Stomach (tissue), 9 donors: Measurements from ENCODE around the gene TNNT1. TPM values are rescaled to one million over a fixed set of nuclear protein-coding genes. Genes with fewer than 3 reads are reported as not detected.
"Not testable (repeated sequence)": the region's sequence is repeated elsewhere in the genome, so short reads cannot be mapped to it uniquely, and the experiment has no call there.

Source experiments
- DNase-seq, 2 donors: peaks; one replicate each; pipeline versions ENCODE4 v3.0.0 to v3.0.0-alpha.2; 2013 to 2019
- H3K27ac ChIP-seq, 5 donors: fragments of 200-600 bp in 4 of 5; sonication (generic) in 4 of 5; one replicate each; pipeline ENCODE4 v1.5.1; 2013 to 2019; ENCODE audit warnings: mild to moderate bottlenecking in 1 of 5, moderate library complexity in 1 of 5
- H3K27me3 ChIP-seq, 3 donors: fragments of 200-600 bp; sonication (generic); one replicate each; pipeline ENCODE4 v1.5.1; 2017 to 2019; ENCODE audit warnings: mixed run types in 1 of 3
- H3K36me3 ChIP-seq, 4 donors: fragments of 200-600 bp; sonication (generic); 1 replicate in 3 of 4; 2 replicates in 1 of 4; pipeline ENCODE4 v1.5.1; 2016 to 2019
- H3K4me1 ChIP-seq, 4 donors: fragments of 200-600 bp; sonication (generic); one replicate each; pipeline ENCODE4 v1.5.1; 2016 to 2019
- H3K4me3 ChIP-seq, 4 donors: fragments of 200-600 bp; sonication (generic) in 3 of 4; one replicate each; pipeline ENCODE4 v1.5.1; 2016 to 2019; ENCODE audit warnings: mild to moderate bottlenecking in 1 of 4
- H3K9me3 ChIP-seq, 4 donors: fragments of 200-600 bp; sonication (generic); one replicate each; pipeline ENCODE4 v1.5.1; 2016 to 2019
- EP300 ChIP-seq: sonication (generic); formaldehyde crosslinking; IDR thresholded peaks from one replicate; pipeline ENCODE4 v1.6.1; 2017; ENCODE audit warnings: antibody characterized with exemption
- POLR2A ChIP-seq, 4 donors: fragments of 450-650 bp; IDR thresholded peaks; one replicate each; pipeline ENCODE4 v1.6.1; 2016; ENCODE audit warnings: antibody characterized with exemption in 4 of 4, control low read depth in 2 of 4, mild to moderate bottlenecking in 1 of 4, moderate library complexity in 1 of 4
- POLR2AphosphoS5 ChIP-seq, 3 donors: sonication (generic); formaldehyde crosslinking; IDR thresholded peaks; one replicate each; pipeline ENCODE4 v1.6.1; 2016; ENCODE audit warnings: antibody characterized with exemption in 3 of 3
- WGBS, 5 donors: extraction: QIAGEN DNeasy Blood & Tissue Kit in 3 of 5; methylation state at CpG; one replicate each; pipeline versions ENCODE4 v1.1.5 to v1.1.7; 2013 to 2018; 5-methylcytosine and 5-hydroxymethylcytosine counted together
- intact Hi-C: fragments of 100-400 bp; cut with DNase I; formaldehyde crosslinking; loops from one replicate; pipeline ENCODE4 v1.15.1; 2023; ENCODE audit warnings: low total_unique reads
- polyA plus RNA-seq, 3 donors: library from polyadenylated mRNA; stranded (reverse); fragments of 200-250 nt; gene quantifications; one replicate each; pipeline ENCODE4 v1.2.3, GENCODE V29; 2013
- total RNA-seq, 5 donors: library from RNA; depleted of rRNA; stranded (reverse); fragments of >200 nt; gene quantifications; one replicate each; pipeline versions ENCODE4 v1.1.0 to v1.2.3, GENCODE V29; 2014 to 2016
- TF ChIP-seq, protein P1 (sequence below), 7 experiments: fragments of 450-650 bp in 4 of 7; fragments of 200-600 bp in 3 of 7; sonication (generic) in 3 of 7; IDR thresholded peaks; one replicate each; pipeline ENCODE4 v1.5.1; 2016 to 2019; ENCODE audit warnings: antibody characterized with exemption in 7 of 7, control low read depth in 2 of 7, mild to moderate bottlenecking in 1 of 7
- donor health status: healthy with polysubstance abuse.
- donor health status: Bipolar disorder and iron deficiency.
- donor health status: healthy.

Gene TNNT1
- total and polyA plus RNA-seq, 8 donors = 0.87 to 19.6 (median 3.9) TPM; not detected in 4

DNA sequence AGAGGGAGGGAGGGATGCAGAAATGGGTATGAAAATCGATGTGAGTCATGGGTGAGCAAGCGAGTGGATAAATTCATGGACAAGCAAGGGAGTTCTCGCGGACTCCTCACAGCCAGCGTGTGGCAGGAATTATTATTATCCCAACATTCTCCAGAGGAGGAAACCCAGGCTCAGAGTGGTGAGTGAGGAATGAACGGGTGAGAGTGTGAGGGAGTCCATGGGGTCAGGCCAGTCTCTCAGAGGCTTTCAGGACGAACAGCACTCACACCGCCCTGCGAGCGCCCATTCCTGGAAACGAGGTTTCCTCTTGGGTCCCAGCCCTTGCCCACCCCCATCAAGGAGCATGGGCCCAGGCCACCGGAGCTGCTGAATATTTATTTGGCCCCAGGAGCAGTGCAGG is 23.7 kb upstream of the TNNT1 start:
- WGBS, 5 donors = 13 to 19% (median 17%) methylated on average over 12 of the region's 12 CpGs
- Histone ChIP-seq H3K27ac (no peak overlapping the region), H3K27me3 (peaks cover 38 to 100% (median 87%) of the 10 kb centered on the region in 3 donors), H3K36me3 (no peaks in the 10 kb centered on the region), H3K4me1 (peaks cover 6 to 20% (median 12%) of the 10 kb centered on the region in 4 donors), H3K9me3 (no peaks in the 10 kb centered on the region), H3K4me3 (no peak overlapping the region)
- no peak for DNase-seq
- intact Hi-C loops = no loop called here
- TF ChIP-seq EP300 (no peak), POLR2AphosphoS5 (IDR thresholded peaks at IDR 0.05) (no peak)

DNA sequence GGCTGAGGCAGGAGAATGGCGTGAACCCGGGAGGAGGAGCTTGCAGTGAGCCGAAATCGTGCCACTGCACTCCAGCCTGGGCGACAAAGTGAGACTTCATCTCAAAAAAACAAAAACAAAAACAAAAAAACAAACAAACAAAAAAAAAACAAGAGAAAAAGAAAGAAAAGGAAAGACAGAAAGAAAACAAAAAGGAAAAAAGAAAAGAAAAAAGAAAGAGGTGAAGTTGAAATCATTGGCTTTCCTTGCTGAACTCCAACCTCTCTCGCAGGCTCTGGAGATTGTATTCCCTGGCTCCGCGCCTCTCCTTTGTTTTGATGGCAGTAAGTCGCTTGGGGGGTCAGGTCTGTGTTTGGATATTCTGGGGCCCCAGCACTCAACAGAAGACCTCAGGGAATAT is 23.3 kb upstream of the TNNT1 start:
- H3K36me3 ChIP-seq, DNase-seq, H3K4me3 ChIP-seq, intact Hi-C loops, H3K27ac ChIP-seq, H3K9me3 ChIP-seq: not testable (repeated sequence)
- 46 to 65% (median 52%) methylated on average over 9 of the region's 9 CpGs for WGBS, 5 donors
- H3K4me1 ChIP-seq = peaks cover 6 to 21% (median 15%) of the 10 kb centered on the region in 4 donors
- H3K27me3 ChIP-seq = peaks cover 41 to 100% (median 87%) of the 10 kb centered on the region in 3 donors

DNA sequence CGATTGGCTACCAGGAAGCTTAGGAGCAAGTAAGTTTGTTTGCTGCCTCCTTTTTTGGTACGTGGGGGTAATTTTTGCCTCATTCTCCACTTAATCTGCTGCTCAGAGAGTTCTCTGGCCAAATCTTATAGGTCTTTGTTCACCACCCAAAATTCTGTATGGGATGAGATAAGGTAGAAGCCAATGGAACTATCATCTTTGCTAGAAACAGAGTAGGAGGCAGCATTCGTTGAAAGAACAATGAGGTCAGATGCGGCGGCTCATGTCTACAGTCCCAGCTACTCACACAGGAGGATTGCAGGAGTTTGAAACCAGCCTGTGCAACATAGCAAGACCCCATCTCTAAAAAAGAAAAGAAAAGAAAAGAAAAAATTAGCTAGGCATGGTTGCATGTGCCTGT is 22.4 kb upstream of the TNNT1 start:
- no peak for DNase-seq
- peaks cover 6 to 30% (median 22%) of the 10 kb centered on the region in 4 donors for H3K4me1 ChIP-seq
- H3K9me3 ChIP-seq = no peaks in the 10 kb centered on the region
- no peak overlapping the region for H3K4me3 ChIP-seq
- peaks cover 41 to 100% (median 88%) of the 10 kb centered on the region in 3 donors for H3K27me3 ChIP-seq
- no peaks in the 10 kb centered on the region for H3K36me3 ChIP-seq
- no peak overlapping the region for H3K27ac ChIP-seq
- TF ChIP-seq, protein P1, sequence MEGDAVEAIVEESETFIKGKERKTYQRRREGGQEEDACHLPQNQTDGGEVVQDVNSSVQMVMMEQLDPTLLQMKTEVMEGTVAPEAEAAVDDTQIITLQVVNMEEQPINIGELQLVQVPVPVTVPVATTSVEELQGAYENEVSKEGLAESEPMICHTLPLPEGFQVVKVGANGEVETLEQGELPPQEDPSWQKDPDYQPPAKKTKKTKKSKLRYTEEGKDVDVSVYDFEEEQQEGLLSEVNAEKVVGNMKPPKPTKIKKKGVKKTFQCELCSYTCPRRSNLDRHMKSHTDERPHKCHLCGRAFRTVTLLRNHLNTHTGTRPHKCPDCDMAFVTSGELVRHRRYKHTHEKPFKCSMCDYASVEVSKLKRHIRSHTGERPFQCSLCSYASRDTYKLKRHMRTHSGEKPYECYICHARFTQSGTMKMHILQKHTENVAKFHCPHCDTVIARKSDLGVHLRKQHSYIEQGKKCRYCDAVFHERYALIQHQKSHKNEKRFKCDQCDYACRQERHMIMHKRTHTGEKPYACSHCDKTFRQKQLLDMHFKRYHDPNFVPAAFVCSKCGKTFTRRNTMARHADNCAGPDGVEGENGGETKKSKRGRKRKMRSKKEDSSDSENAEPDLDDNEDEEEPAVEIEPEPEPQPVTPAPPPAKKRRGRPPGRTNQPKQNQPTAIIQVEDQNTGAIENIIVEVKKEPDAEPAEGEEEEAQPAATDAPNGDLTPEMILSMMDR (IDR thresholded peaks at IDR 0.05) = no peak
- no peak for TF ChIP-seq POLR2AphosphoS5 (IDR thresholded peaks at IDR 0.05)
- no peak for TF ChIP-seq POLR2A (IDR thresholded peaks at IDR 0.05)
- no peak for TF ChIP-seq EP300
- 72 to 81% (median 77%) methylated on average over 5 of the region's 5 CpGs for WGBS, 5 donors
- intact Hi-C loops = no loop called here

DNA sequence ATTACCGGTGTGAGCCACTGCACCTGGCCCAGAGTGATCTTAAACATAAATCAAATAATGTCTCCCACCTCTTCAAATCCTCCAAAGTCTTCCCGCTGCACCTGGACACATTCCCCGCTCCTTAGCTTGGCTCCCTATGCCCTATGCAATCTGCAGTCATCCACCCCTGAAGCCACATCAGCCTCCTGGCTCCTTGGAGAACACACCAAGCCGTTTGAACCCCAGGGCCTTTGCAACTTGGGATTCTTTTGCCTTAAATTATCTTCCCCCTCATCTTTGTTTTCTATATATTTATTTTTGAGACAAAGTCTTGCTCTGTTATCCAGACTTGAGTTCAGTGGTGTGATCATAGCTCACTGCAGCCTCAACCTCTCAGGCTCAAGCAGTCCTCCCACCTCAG is 20.1 kb upstream of the TNNT1 start:
- DNase-seq = no peak
- peaks cover 6 to 33% (median 28%) of the 10 kb centered on the region in 4 donors for H3K4me1 ChIP-seq
- H3K27me3 ChIP-seq = peaks cover 23 to 100% (median 79%) of the 10 kb centered on the region in 3 donors
- no peaks in the 10 kb centered on the region for H3K9me3 ChIP-seq
- intact Hi-C loops = no loop called here
- H3K36me3 ChIP-seq = no peaks in the 10 kb centered on the region
- 57 to 75% (median 67%) methylated on average over 4 of the region's 4 CpGs for WGBS, 5 donors
- H3K4me3 ChIP-seq = no peak overlapping the region
- H3K27ac ChIP-seq = no peak overlapping the region
- TF ChIP-seq, protein P1 (IDR thresholded peaks at IDR 0.05) = no peak
- TF ChIP-seq EP300 = no peak
- TF ChIP-seq POLR2A (IDR thresholded peaks at IDR 0.05) = no peak
- TF ChIP-seq POLR2AphosphoS5 (IDR thresholded peaks at IDR 0.05) = no peak

DNA sequence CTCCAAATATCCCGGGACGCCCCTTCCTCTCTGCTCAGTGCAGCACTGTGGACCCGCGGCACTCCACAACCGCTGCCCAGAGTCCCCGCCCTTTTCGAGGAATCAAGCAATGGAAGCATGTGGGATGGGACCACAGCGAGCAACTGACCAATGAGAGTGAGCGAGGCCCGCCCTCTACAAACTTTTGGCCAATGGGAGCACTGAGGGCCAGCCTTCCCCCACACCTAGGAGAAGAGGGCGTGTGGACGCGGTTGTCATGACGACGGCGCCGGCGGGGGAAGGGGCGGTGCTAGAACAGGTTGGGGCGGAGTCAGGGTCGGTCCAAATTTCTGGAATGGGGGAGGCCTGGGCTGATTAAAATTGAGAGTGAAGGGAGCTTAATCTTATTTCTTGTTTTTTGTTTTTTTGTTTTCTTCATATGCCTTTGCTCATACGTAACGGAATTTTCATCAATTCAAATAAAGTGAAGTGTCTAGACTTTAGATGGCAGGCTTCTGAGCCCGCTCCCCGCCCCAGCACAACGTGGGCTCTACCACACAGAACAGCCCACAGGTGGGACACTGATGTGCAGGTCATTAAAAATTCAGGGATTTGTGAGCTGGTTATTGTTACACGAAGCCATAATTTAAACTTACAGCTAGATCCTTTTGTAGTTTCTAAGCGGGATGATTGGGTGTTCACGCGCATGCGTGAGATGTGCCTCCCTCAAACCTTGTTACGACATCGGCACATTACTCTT is 17.7 kb upstream of the TNNT1 start, which contains the start of gene DNAAF3:
Gene DNAAF3 (minus strand): TSS at position 84 of the 739 bp plus-strand sequence. CDS start 200 bp downstream, outside the sequence.
- 1 to 4% (median 2%) methylated on average over 33 of the region's 33 CpGs for WGBS, 5 donors
- Histone ChIP-seq H3K27ac (no peak within 1 kb of the TSS), H3K9me3 (no peaks in the 10 kb centered on the region), H3K27me3 (peaks cover 23 to 100% (median 71%) of the 10 kb centered on the region in 3 donors), H3K36me3 (no peaks in the 10 kb centered on the region), H3K4me1 (peaks cover 0 to 18% (median 17%) of the 10 kb centered on the region in 4 donors), H3K4me3 (peak within 1 kb of the TSS; percentile 33 to 62 (median 48))
- DNase-seq = peak; percentile 95 to 98
- intact Hi-C loops = no loop called here
- TF ChIP-seq EP300 (no peak), POLR2A (IDR thresholded peaks at IDR 0.05) (no peak), POLR2AphosphoS5 (IDR thresholded peaks at IDR 0.05) (peak in 1 of 3 donors; percentile 63)
